DND-41 (cell line): ENCODE results near the gene GNE.

Experiments used
- EZH2 ChIP-seq: IDR thresholded peaks from 3 replicates; pipeline ENCODE4 v1.6.1; 2012; ENCODE audit warnings: borderline replicate concordance, low read depth, mild to moderate bottlenecking, moderate library complexity, low read length, inconsistent platforms; ENCODE audit not compliant: severe bottlenecking
- TF ChIP-seq, protein P1 (sequence below): IDR thresholded peaks from 2 replicates; pipeline ENCODE4 v1.5.1; 2012; ENCODE audit warnings: borderline replicate concordance, low read length, moderate library complexity, mild to moderate bottlenecking; ENCODE audit not compliant: poor library complexity, severe bottlenecking; ENCODE audit errors: extremely low read depth

DNA sequence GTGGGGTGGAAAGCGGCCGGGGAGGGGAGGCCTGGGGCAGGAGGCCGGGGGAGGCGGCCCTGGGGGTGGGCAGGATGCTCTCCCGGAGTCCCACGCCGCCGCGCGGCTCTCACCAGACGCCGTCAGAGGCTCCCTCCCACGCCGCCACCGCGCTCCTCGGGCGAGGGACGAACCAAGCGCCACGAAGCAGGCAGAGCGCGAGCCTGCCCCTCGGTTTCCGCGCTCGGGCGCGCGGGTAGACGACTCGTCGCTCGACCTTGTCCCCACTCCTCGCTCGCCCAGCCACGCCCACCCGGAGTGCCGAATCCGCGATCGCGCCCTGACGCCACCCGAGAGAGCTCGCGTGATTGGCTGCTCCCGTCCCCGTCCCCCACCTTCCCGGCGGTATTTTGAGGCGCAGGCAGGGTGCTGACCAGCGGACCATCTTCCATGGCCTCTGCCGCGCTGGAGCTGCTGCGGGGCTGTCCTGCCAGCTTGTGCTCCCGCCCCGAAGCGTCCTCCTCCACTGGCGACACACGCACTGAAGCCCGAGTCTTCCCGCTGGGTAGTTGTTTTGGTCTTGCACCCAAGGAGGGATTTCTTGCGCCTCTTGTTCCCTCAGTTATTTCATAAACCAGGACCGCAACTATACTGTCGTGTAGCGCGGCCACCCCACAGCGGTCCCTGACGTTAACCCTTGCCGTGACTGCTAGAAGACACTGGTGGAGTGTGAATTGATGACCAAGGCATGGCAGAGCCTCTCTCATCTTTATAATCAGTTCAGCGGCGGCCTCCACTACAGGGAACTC lies at the start of gene GNE:
- TF ChIP-seq, protein P1, sequence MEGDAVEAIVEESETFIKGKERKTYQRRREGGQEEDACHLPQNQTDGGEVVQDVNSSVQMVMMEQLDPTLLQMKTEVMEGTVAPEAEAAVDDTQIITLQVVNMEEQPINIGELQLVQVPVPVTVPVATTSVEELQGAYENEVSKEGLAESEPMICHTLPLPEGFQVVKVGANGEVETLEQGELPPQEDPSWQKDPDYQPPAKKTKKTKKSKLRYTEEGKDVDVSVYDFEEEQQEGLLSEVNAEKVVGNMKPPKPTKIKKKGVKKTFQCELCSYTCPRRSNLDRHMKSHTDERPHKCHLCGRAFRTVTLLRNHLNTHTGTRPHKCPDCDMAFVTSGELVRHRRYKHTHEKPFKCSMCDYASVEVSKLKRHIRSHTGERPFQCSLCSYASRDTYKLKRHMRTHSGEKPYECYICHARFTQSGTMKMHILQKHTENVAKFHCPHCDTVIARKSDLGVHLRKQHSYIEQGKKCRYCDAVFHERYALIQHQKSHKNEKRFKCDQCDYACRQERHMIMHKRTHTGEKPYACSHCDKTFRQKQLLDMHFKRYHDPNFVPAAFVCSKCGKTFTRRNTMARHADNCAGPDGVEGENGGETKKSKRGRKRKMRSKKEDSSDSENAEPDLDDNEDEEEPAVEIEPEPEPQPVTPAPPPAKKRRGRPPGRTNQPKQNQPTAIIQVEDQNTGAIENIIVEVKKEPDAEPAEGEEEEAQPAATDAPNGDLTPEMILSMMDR, result no peak
- no peak for TF ChIP-seq EZH2
